Cerebellar cortex (tissue), 1 donor: ENCODE data around the gene TUBGCP6.

Experiments
- DNase-seq: peaks from one replicate; pipeline ENCODE4 v3.0.0-alpha.2; 2015; ENCODE audit warnings: low spot score

The TUBGCP6 gene

GRCh38 chr22:50264104-50264745, 19.4 kb upstream of the TUBGCP6 start:
- DNase-seq, result no peak

DNA sequence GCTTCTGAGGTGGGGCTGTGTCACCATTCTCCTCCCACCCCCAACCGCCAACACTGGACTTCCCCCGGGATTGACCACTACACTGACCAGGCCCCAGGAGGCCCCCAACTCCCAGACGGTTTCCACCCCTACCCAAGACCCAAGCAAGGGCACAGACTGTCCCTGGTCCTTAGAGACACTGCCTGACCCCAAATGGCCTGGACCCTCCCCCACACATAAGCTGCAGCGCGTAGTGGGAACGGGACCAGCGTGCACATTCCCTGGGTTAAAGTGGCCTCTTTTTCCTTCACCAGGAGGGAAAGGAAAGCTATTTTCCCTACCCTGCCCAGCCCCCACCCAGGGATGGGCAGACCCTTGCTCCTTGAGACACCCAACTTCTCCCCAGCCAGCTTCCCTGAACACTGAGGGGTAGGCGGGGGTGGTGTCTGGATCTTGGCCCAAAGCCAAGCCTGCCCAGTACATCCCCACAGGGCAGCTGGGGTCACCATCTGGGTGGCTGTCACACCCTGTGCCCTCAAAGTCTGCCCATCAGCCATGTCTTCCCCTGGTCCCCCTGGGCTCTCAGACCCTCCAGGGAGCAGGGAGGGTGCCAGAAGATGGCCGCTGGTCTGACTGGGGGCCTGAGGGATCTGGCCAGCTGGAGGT, 18.3 kb upstream of the TUBGCP6 start:
- DNase-seq, result no peak

- no peak for DNase-seq
These were observed 17.7 kb upstream of the TUBGCP6 start for GRCh38 chr22:50262460-50262911.

- DNase-seq, result no peak
These were observed 17.0 kb upstream of the TUBGCP6 start, which contains the start of gene MAPK12 for GRCh38 chr22:50261615-50262459. Gene MAPK12 (minus strand): TSS chr22:50261683. CDS start chr22:50261509, 174 bp downstream.

- peak; percentile 66 for DNase-seq
These were observed 16.2 kb upstream of the TUBGCP6 start for GRCh38 chr22:50260801-50261614.

DNA sequence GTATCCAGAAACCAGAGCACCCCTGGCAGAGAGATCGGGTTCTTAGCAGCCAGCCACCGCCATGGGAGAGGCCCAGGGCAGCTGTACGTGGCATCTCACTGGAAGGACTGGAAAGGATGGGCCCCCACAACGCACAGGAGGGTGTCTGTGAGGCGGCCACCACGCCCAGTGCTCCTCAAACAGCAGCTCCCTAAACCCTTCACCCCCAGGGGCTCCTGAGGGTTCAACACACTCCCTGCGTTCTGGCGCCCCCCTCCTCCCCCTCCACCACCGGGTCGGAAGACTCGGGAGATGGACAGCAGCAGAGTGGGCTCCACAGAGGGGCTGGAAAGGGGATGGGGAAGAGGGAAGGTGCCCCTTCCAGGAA, 15.6 kb upstream of the TUBGCP6 start:
- DNase-seq, result no peak

DNA sequence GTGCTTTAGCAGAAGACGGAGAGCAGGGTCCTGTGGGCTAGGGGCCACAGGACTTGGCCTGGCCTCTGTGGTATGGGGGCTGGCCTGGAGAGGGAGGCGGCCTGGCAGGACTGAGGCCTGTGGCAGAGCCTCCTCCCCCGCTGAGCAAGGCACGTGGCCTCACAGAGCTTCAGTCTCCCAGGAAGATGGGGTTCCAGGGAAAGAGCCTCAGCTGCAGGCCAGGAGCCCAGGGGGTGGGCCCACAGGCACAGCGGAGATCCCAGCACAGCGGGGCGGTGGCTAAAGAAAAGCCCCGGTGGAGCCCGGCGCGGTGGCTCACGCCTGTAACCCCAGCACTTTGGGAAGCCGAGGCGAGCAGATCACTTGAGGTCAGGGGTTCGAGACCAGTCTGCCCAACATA, 14.5 kb upstream of the TUBGCP6 start:
- no peak for DNase-seq

DNA sequence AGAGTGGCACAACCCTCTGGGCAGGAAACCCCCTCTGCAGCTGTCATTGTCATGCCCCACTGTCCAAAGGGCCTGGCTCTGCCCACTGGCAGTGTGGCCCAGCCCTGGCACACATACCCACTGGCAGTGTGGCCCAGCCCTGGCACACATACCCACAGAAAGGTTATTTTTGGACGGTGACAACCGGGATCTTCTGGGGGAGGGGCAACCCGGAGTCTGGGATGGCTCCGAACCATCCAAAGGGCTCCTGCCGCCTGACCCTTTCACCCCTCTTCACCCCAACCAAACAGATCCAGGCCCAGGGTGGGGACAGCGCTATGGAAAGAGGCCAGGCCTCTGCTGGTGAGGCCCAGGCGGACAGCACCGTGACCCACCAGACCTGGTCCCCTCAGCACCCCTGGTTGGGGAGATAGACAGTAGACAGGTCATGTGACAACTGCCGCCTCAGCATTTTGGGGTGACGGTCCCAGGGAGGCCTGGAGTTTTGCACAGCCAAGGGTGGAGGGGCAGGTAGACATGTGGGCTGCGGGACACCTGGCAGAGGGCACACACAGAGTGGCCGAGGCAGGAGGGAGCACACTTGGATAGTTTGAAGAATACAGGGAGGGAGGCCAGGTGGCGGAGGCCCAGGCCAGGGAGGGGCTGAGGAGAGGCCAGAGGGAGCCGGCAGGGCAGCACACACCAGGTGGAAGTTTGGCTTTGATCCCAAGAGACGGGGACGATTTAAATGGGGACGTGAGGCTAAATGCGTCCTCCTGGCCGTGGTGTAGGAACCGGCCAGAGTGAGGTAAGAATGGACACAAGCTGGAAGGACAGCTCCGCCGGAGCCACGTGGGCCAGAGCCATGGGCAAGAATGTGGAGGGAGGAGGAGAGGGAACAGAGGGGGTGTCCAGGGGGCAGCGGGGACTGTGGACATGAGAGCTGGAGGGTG, 13.8 kb upstream of the TUBGCP6 start:
- DNase-seq, result peak; percentile 57

GRCh38 chr22:50257451-50258360, 12.9 kb upstream of the TUBGCP6 start:
- DNase-seq, result no peak

DNA sequence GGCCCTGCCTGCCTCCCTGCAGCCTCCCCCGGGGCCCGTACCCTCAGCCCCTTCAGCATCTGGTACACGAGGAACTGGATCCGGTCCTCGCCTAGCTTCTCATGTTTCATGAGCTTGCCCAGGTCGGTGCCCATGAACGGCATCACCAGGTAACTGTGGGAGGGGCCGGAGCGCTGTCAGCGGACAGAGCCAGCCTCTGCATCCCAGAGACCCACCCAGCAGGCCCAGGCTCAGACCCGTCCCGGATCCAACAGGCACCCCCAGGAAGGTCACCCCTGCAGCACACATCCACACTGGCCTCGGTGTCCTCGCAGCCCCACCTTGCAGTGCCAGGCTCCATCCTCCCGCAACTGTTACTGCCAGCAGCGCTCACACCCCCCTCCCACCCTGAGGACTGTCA, 12.2 kb upstream of the TUBGCP6 start:
- DNase-seq, result no peak

GRCh38 chr22:50256258-50256862, 11.5 kb upstream of the TUBGCP6 start:
- DNase-seq, result no peak

DNA sequence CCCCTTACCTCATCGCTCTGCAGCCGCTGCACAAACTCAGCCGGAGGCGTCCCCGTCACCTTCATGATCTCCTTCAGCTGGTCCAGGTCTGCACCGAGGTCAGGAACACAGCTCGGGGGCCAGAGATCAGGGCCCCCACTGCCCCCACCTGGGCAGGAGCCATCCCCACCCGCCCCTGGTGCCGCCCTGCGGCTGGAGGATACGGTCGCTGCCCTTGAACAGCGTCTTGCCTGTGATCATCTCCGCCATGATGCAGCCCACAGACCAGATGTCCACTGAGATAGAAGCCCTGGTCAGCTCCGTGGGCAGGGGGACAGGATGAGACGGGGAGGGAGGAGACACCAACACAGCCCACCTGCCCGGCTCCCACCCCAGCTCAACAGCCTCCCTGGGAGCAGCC, 10.8 kb upstream of the TUBGCP6 start:
- DNase-seq, result no peak

DNA sequence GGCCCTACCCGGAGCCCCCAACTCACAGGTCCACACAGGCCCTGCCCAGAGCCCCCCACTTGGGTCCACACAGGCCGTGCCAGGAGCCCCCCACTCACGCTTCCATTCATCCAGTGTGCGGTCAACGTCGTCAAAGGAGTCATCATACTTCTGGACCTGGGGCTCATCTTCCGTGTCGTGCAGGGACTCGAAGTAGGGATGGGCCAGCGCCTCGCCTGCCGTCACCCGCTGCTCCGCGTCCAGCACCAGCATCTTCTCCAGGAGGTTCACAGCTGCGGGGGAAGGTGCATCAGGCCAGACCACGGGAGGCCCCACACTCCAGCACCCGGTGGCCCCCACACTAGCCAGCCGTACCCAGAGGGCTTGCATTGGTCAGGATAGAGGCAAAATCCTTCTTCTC, 10.3 kb upstream of the TUBGCP6 start:
- DNase-seq, result no peak

DNA sequence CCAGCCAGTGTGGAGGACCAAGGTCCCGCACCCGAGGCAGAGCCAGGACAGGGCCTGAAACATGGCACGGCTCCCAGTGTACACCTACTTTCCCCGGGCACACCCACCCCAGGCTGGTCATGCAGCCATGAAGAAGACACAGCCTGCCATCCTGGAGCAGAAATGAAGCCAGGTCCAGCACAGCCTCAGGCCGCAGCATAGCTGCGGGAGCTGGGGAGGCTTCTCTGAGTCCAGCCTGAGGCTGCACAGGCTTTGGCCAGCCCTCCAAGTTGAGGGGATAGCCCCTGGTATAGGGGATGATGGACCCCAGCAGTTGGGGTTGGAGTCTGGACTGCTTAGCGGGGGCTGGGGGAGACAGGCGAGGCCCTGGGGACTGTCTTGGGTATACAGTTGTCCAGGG, 9.1 kb upstream of the TUBGCP6 start:
- no peak for DNase-seq

DNA sequence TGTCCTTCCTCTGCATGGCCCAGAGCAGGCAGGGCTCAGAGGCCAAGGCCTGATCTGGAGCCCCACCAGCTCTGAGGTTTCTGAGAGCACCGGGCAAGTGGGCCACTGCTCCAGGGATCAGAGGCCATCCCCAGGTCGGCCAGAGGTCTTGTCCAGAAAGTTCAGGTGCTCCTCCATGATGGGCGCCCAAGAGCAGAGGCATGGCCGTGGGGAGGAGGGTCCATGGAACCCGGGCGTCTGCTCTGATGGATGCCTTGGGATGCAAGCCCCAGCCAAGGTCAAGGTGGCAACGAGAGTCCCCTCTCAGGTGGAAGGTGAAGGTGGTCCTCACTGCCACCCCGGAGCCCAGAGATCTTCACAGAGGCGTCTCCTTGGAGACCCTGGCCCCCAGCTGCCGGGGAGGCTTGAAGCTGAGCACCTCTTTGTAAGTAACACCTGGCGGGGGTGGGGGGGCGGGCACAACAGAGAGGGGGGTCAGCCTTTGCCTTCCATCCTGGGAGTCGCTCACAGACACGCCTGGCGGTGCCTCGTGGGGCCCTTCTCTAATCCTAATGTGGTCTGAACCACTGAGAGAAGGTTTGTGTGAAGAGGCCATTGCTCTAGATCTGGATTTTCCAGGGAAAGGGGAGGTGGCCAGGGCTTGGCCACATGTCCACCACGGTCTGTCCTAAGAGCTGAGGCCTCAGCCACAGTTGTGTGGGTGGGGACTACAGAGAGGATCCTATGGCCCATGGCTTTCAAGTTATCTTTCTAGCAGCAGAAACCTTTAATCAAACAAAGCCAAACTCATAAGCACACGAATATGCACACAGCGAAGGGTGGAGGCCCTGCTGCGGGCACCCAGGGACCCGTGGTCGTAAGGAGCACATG, 8.5 kb upstream of the TUBGCP6 start:
- no peak for DNase-seq

- DNase-seq, result peak; percentile 86
These were observed 7.5 kb upstream of the TUBGCP6 start for GRCh38 chr22:50252082-50253045.

GRCh38 chr22:50251477-50252081, 6.8 kb upstream of the TUBGCP6 start:
- DNase-seq, result no peak
